SH-SY5Y (cell line): ENCODE data around the gene PDE9A.

Experiments
- GATA2 ChIP-seq: IDR thresholded peaks from 2 replicates; pipeline ENCODE4 v1.6.1; 2011; ENCODE audit warnings: mild to moderate bottlenecking, low read depth, low read length
- GATA3 ChIP-seq: IDR thresholded peaks from 2 replicates; pipeline ENCODE4 v1.6.1; 2011; ENCODE audit warnings: low read depth, mild to moderate bottlenecking, low read length, moderate library complexity

GRCh38 chr21:42780617-42781016 is 127.2 kb downstream of the PDE9A start:
- TF ChIP-seq GATA2 (no peak), GATA3 (no peak)
